GM12875 (cell line): ENCODE results near the gene TTC17.

Experiments
- H3K4me3 ChIP-seq: one replicate; pipeline ENCODE4 v1.5.1; 2011; ENCODE audit warnings: low read depth, low read length, control low read depth
- CTCF ChIP-seq: IDR thresholded peaks from 2 replicates; pipeline ENCODE4 v1.5.1; 2011; ENCODE audit warnings: low read depth, mild to moderate bottlenecking, control low read depth, inconsistent platforms, low read length, moderate library complexity, borderline replicate concordance; ENCODE audit not compliant: insufficient read depth

Gene TTC17

GRCh38 chr11:43403357-43404231 lies 44.9 kb downstream of the TTC17 start:
- TF ChIP-seq CTCF = no peak
- H3K4me3 ChIP-seq = no peak overlapping the region

- H3K4me3 ChIP-seq = no peak overlapping the region
- no peak for TF ChIP-seq CTCF
Measured at GRCh38 chr11:43404406-43404805, 45.7 kb downstream of the TTC17 start.

- TF ChIP-seq CTCF = no peak
- no peak overlapping the region for H3K4me3 ChIP-seq
Measured at GRCh38 chr11:43404836-43405479, 46.2 kb downstream of the TTC17 start.

- no peak for TF ChIP-seq CTCF
- no peak overlapping the region for H3K4me3 ChIP-seq
Measured at GRCh38 chr11:43408277-43408676, 49.6 kb downstream of the TTC17 start.

- TF ChIP-seq CTCF = no peak
- no peak overlapping the region for H3K4me3 ChIP-seq
Measured at GRCh38 chr11:43410394-43410793, 51.7 kb downstream of the TTC17 start.

- no peak for TF ChIP-seq CTCF
- H3K4me3 ChIP-seq = no peak overlapping the region
Measured at GRCh38 chr11:43418197-43418596, 59.5 kb downstream of the TTC17 start.

GRCh38 chr11:43419460-43419859 lies 60.7 kb downstream of the TTC17 start:
- peak; percentile 35; the same call in 1 of the 2 replicates for TF ChIP-seq CTCF

More at GRCh38 chr11:43419460-43419859, 60.7 kb downstream of the TTC17 start:
- no peak overlapping the region for H3K4me3 ChIP-seq
